Activated T-helper 1 cell treated with anti-CD3 and anti-CD28 coated beads, Interleukin-12 subunit alpha, Interleukin-12 subunit beta, Interleukin-2, Interleukin-4 antibody, amounts not matched to agents 30 ng/mL and 10 ng/mL and 1 ng/mL, durations not matched to agents 14 hours and 24 hours and 36 hours (primary cell): ENCODE measurements around the gene MSANTD2. TPM values are rescaled to one million over a fixed set of nuclear protein-coding genes. Genes with fewer than 3 reads are reported as not detected.
"Not testable (repeated sequence)": the region's sequence is repeated elsewhere in the genome, so short reads cannot be mapped to it uniquely, and the experiment has no call there.

Experiments
- DNase-seq: peaks from one replicate; pipeline ENCODE4 v3.0.0; 2021; ENCODE audit warnings: low spot score
- H3K27ac Mint-ChIP-seq: one replicate; pipeline ENCODE4 v1.8.0; 2021; ENCODE audit warnings: mild to moderate bottlenecking, mixed read lengths
- H3K27me3 Mint-ChIP-seq: one replicate; pipeline ENCODE4 v1.8.0; 2022; ENCODE audit warnings: mild to moderate bottlenecking, moderate library complexity, mixed read lengths; ENCODE audit not compliant: insufficient read depth
- H3K36me3 Mint-ChIP-seq: one replicate; pipeline ENCODE4 v1.8.0; 2021; ENCODE audit warnings: low read depth, mixed read lengths
- H3K4me1 Mint-ChIP-seq: one replicate; pipeline ENCODE4 v1.8.0; 2021; ENCODE audit warnings: low read depth, mixed read lengths
- H3K4me3 Mint-ChIP-seq: one replicate; pipeline ENCODE4 v1.8.0; 2021; ENCODE audit warnings: mild to moderate bottlenecking, moderate library complexity, mixed read lengths
- H3K9me3 Mint-ChIP-seq: one replicate; pipeline ENCODE4 v1.8.0; 2021; ENCODE audit warnings: mixed read lengths
- intact Hi-C: fragments of 100-400 bp; cut with micrococcal nuclease; formaldehyde crosslinking; loops from one replicate; pipeline ENCODE4 v1.15.1; 2024
- total RNA-seq: library from RNA; stranded (reverse); gene quantifications from 2 replicates; pipeline ENCODE4 v1.2.3, GENCODE V29; 2022

Gene MSANTD2
- total RNA-seq, 1 donor from 2014 or later = 8.9 TPM

GRCh38 chr11:124788521-124788920 is 11.7 kb downstream of the MSANTD2 start:
- H3K9me3 Mint-ChIP-seq = no peaks in the 10 kb centered on the region

GRCh38 chr11:124784051-124784450 is 16.2 kb downstream of the MSANTD2 start:
- Mint-ChIP-seq H3K4me1 (no peaks in the 10 kb centered on the region), H3K27me3 (no peaks in the 10 kb centered on the region), H3K9me3 (no peaks in the 10 kb centered on the region), H3K27ac (no peak overlapping the region), H3K4me3 (no peak overlapping the region), H3K36me3 (no peaks in the 10 kb centered on the region)
- intact Hi-C loops = no loop called here
- no peak for DNase-seq

More at GRCh38 chr11:124788521-124788920, 11.7 kb downstream of the MSANTD2 start:
- intact Hi-C loops = no loop called here
- Mint-ChIP-seq H3K27ac (no peak overlapping the region), H3K4me3 (no peak overlapping the region), H3K27me3 (no peaks in the 10 kb centered on the region), H3K36me3 (no peaks in the 10 kb centered on the region), H3K4me1 (peaks cover 28% of the 10 kb centered on the region)
- DNase-seq = no peak

- intact Hi-C loops = no loop called here
- Mint-ChIP-seq H3K4me1 (no peaks in the 10 kb centered on the region), H3K36me3 (peaks cover 5% of the 10 kb centered on the region), H3K27me3 (no peaks in the 10 kb centered on the region), H3K27ac (no peak overlapping the region), H3K9me3 (no peaks in the 10 kb centered on the region), H3K4me3 (no peak overlapping the region)
- no peak for DNase-seq
These were observed 17.2 kb downstream of the MSANTD2 start for GRCh38 chr11:124783002-124783401.

- no peaks in the 10 kb centered on the region for H3K9me3 Mint-ChIP-seq
- no peak overlapping the region for H3K4me3 Mint-ChIP-seq
- no peaks in the 10 kb centered on the region for H3K27me3 Mint-ChIP-seq
- intact Hi-C loops = no loop called here
- DNase-seq = no peak
- H3K4me1 Mint-ChIP-seq = peaks cover 7% of the 10 kb centered on the region
- H3K27ac Mint-ChIP-seq = no peak overlapping the region
- peaks cover 5% of the 10 kb centered on the region for H3K36me3 Mint-ChIP-seq
These were observed 20.6 kb downstream of the MSANTD2 start for GRCh38 chr11:124779568-124779967.

- Mint-ChIP-seq H3K36me3 (peaks cover 5% of the 10 kb centered on the region), H3K4me3 (no peak overlapping the region), H3K4me1 (peaks cover 7% of the 10 kb centered on the region)
These were observed 21.9 kb downstream of the MSANTD2 start for GRCh38 chr11:124778281-124778680.

GRCh38 chr11:124776865-124777645 is 23.2 kb downstream of the MSANTD2 start:
- Mint-ChIP-seq H3K27me3 (no peaks in the 10 kb centered on the region), H3K9me3 (no peaks in the 10 kb centered on the region), H3K27ac (no peak overlapping the region), H3K4me3 (no peak overlapping the region), H3K36me3 (peaks cover 6% of the 10 kb centered on the region), H3K4me1 (peaks cover 7% of the 10 kb centered on the region)
- intact Hi-C loops = no loop called here
- DNase-seq = no peak

More at GRCh38 chr11:124778281-124778680, 21.9 kb downstream of the MSANTD2 start:
- no peak for DNase-seq
- Mint-ChIP-seq H3K27ac (no peak overlapping the region), H3K27me3 (no peaks in the 10 kb centered on the region), H3K9me3 (no peaks in the 10 kb centered on the region)
- intact Hi-C loops = no loop called here

- not testable (repeated sequence) for H3K27ac Mint-ChIP-seq
These were observed 29.2 kb downstream of the MSANTD2 start for GRCh38 chr11:124770959-124771358.

GRCh38 chr11:124769806-124770774 is 30.1 kb downstream of the MSANTD2 start:
- H3K36me3 Mint-ChIP-seq = peaks cover 16% of the 10 kb centered on the region
- H3K4me1 Mint-ChIP-seq = no peaks in the 10 kb centered on the region
- intact Hi-C loops = no loop called here
- DNase-seq = no peak
- H3K27ac Mint-ChIP-seq = no peak overlapping the region
- no peaks in the 10 kb centered on the region for H3K27me3 Mint-ChIP-seq
- no peak overlapping the region for H3K4me3 Mint-ChIP-seq
- no peaks in the 10 kb centered on the region for H3K9me3 Mint-ChIP-seq

More at GRCh38 chr11:124770959-124771358, 29.2 kb downstream of the MSANTD2 start:
- DNase-seq, H3K4me1 Mint-ChIP-seq, intact Hi-C loops, H3K9me3 Mint-ChIP-seq, H3K4me3 Mint-ChIP-seq, H3K27me3 Mint-ChIP-seq: not testable (repeated sequence)
- peaks cover 16% of the 10 kb centered on the region for H3K36me3 Mint-ChIP-seq

GRCh38 chr11:124768914-124769313 is 31.3 kb downstream of the MSANTD2 start:
- no peaks in the 10 kb centered on the region for H3K4me1 Mint-ChIP-seq
- no peak for DNase-seq
- no peaks in the 10 kb centered on the region for H3K9me3 Mint-ChIP-seq
- intact Hi-C loops = no loop called here
- no peak overlapping the region for H3K4me3 Mint-ChIP-seq
- no peaks in the 10 kb centered on the region for H3K27me3 Mint-ChIP-seq
- H3K36me3 Mint-ChIP-seq = peaks cover 16% of the 10 kb centered on the region
- H3K27ac Mint-ChIP-seq = no peak overlapping the region

GRCh38 chr11:124766156-124766555 is 34.0 kb downstream of the MSANTD2 start:
- no peak for DNase-seq
- H3K27me3 Mint-ChIP-seq = peaks cover 10% of the 10 kb centered on the region
- no peak overlapping the region for H3K4me3 Mint-ChIP-seq
- H3K9me3 Mint-ChIP-seq = no peaks in the 10 kb centered on the region
- intact Hi-C loops = no loop called here
- H3K36me3 Mint-ChIP-seq = peaks cover 8% of the 10 kb centered on the region
- peaks cover 10% of the 10 kb centered on the region for H3K4me1 Mint-ChIP-seq
- no peak overlapping the region for H3K27ac Mint-ChIP-seq

GRCh38 chr11:124763156-124763947 is 36.9 kb downstream of the MSANTD2 start:
- Mint-ChIP-seq H3K36me3 (peaks cover 3% of the 10 kb centered on the region), H3K27ac (peak overlapping the region; percentile 79), H3K27me3 (peaks cover 31% of the 10 kb centered on the region), H3K4me1 (peaks cover 15% of the 10 kb centered on the region), H3K4me3 (peak overlapping the region; percentile 98), H3K9me3 (no peaks in the 10 kb centered on the region)
- DNase-seq = peak; percentile 69
- intact Hi-C loops = loop anchor here (1.0 to 2.0 kb wide), 9 partner anchors 17 to 141 kb away; partner anchors contain the start of genes MSANTD2, SIAE, SPA17 and TBRG1

- peaks cover 37% of the 10 kb centered on the region for H3K27me3 Mint-ChIP-seq
- no peak overlapping the region for H3K27ac Mint-ChIP-seq
- H3K36me3 Mint-ChIP-seq = peaks cover 3% of the 10 kb centered on the region
- peak overlapping the region; percentile 98 for H3K4me3 Mint-ChIP-seq
- peaks cover 19% of the 10 kb centered on the region for H3K4me1 Mint-ChIP-seq
- DNase-seq = no peak
- H3K9me3 Mint-ChIP-seq = no peaks in the 10 kb centered on the region
- intact Hi-C loops = loop anchor here (1.0 to 2.0 kb wide), 9 partner anchors 16 to 140 kb away; partner anchors contain the start of genes MSANTD2, SIAE, SPA17 and TBRG1
These were observed 37.5 kb downstream of the MSANTD2 start for GRCh38 chr11:124762624-124763155.
